Peyer's patch (tissue), 4 donors: ENCODE data around the gene S100A4.

Experiments
- POLR2A ChIP-seq, 2 donors: fragments of 450-650 bp; IDR thresholded peaks; one replicate each; pipeline ENCODE4 v1.5.1; 2017; ENCODE audit warnings: antibody characterized with exemption in 2 of 2, mild to moderate bottlenecking in 2 of 2, moderate library complexity in 2 of 2
- TF ChIP-seq, protein P1 (sequence below), 6 experiments: fragments of 450-650 bp in 4 of 6; fragments of 200-600 bp in 2 of 6; sonication (generic) in 1 of 6; IDR thresholded peaks; one replicate each; pipeline ENCODE4 v1.5.1; 2017 to 2019; ENCODE audit warnings: antibody characterized with exemption in 6 of 6, mild to moderate bottlenecking in 3 of 6, moderate library complexity in 1 of 6

DNA sequence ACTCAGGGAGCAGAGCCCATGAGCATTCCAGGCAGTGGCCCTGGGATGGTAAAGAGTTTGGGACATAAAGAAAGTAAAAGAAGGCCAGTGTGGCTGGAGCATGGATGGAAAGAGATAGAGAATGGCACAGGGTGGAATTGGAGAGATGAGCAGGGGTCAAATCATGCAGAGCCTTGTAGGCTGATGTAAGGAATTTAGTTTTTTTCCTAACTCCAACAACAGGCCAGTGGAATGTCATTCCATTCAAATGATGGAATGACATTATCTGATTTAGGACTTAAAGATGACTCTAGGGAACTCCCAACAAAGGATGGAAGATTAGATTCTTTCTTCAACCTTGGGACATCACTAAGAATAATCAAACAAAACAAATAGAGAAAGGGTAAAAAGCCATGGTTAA, 32.9 kb upstream of the S100A4 start:
- TF ChIP-seq, protein P1, sequence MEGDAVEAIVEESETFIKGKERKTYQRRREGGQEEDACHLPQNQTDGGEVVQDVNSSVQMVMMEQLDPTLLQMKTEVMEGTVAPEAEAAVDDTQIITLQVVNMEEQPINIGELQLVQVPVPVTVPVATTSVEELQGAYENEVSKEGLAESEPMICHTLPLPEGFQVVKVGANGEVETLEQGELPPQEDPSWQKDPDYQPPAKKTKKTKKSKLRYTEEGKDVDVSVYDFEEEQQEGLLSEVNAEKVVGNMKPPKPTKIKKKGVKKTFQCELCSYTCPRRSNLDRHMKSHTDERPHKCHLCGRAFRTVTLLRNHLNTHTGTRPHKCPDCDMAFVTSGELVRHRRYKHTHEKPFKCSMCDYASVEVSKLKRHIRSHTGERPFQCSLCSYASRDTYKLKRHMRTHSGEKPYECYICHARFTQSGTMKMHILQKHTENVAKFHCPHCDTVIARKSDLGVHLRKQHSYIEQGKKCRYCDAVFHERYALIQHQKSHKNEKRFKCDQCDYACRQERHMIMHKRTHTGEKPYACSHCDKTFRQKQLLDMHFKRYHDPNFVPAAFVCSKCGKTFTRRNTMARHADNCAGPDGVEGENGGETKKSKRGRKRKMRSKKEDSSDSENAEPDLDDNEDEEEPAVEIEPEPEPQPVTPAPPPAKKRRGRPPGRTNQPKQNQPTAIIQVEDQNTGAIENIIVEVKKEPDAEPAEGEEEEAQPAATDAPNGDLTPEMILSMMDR (IDR thresholded peaks at IDR 0.05) = no peak
- TF ChIP-seq POLR2A (IDR thresholded peaks at IDR 0.05) = no peak
